Fibroblast of upper back skin (primary cell): Measurements from ENCODE around the gene PROSER3.

Experiments used
- DNase-seq: peaks from one replicate; pipeline ENCODE4 v3.0.0-alpha.2; 2013

PROSER3 gene

DNA sequence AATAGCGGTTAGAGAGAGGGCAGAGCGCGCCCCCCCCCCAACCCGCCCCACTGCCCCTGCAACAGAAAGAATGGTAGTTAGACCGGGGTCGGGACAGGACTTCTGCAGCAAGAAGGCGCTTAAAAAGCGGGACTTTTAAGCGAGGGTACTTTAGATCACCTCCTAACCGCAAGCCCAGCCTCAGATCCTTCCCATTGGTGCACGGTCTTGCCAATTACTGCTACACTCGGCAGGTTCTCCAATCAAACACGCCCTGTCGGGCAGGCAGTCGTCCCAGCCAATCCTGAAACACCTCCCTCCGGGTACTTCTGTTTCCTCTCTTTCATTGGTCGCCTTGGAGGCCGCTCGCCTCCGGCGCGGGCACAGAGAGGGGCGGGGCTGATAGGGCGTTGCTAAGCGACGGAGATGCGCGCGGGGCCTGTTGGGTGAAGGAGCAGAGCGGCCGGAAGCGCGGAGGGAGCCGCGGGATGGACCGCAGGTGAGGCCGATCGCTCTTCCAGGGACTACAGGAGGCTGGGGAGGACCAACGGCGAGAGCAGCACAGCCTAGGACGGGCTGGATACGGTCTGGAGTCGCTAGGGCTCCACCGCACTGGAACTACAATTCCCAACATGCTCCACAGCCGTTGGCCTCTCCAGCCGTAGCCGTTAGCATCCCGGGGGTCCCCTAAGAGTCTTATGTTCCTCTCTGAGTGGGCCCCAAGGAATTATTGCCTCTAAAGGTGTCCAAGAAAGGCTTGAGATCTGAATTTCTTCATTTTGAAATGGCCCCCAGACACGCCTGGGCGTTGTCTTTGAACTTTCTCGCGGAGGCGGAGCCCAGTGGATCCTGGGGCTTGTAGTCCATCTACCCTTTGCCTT is at the start of gene PROSER3:
TSS of gene PROSER3 (plus strand) at position 428 of the 860 bp plus-strand sequence. CDS start at position 468, 40 bp downstream.
- peak; percentile 100 for DNase-seq

DNA sequence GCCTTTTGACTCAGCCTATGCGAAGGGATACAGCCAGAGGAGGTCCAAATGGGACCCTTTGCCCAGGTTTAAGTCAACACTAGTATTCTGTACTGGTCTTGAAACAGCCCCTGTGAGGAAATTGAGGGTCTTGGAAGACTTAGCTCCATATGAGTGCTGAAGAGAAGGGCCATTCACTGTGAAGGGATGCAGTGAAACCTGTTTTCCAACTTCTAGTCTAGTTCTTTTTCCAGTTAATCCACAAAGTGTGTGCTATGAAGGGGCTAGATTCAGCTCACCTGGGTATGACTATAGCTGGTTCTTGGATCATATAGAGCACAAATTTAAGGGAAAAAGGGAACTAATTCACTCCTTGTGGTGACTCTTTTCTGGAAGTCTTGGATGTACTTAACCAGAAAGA is 49.6 kb upstream of the PROSER3 start:
- DNase-seq, result no peak

DNA sequence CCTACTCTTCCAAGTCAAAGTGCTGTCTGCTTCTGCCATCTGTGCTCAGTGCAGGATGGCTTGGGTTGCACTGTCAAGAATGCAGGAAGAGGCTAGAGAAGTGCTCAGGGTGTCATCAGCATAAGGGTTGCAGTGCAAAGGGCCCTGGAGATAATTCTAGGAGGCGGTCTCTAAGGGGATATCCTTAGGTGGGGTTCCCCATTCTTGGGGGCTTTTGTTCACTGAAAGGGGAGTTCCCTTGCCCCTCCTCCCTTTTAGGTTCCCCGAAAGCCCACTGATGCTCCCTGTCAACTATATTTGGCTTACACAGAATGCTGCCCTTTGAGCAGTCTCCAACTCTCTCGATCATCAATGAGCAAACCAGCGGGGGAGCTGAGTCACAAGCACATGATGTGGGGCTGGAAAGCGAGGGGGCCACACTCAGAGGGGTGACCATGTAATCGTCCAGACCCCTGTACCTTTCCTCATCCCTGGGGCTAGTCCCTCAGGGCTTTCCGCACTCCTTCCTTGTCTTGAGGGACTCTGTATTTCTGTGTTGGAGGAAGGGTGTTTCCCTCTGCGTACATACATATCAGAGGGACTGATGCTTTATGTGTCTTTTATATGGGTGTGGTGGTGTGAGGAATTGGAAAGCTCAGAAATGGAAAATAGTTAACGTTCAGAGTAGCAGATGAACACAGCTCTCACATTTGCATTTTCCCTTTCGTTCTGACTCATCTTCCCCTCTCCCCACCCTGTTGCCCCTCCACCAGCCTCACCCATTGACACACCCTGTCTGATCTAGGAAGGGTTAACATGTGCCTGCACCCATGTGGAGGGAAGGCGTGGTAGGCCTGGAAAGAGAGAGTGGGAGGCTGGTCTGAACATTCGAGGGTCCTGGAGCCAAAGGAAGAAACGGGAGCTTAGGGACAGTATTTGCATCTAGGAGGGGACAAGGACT is 46.9 kb upstream of the PROSER3 start:
- no peak for DNase-seq

DNA sequence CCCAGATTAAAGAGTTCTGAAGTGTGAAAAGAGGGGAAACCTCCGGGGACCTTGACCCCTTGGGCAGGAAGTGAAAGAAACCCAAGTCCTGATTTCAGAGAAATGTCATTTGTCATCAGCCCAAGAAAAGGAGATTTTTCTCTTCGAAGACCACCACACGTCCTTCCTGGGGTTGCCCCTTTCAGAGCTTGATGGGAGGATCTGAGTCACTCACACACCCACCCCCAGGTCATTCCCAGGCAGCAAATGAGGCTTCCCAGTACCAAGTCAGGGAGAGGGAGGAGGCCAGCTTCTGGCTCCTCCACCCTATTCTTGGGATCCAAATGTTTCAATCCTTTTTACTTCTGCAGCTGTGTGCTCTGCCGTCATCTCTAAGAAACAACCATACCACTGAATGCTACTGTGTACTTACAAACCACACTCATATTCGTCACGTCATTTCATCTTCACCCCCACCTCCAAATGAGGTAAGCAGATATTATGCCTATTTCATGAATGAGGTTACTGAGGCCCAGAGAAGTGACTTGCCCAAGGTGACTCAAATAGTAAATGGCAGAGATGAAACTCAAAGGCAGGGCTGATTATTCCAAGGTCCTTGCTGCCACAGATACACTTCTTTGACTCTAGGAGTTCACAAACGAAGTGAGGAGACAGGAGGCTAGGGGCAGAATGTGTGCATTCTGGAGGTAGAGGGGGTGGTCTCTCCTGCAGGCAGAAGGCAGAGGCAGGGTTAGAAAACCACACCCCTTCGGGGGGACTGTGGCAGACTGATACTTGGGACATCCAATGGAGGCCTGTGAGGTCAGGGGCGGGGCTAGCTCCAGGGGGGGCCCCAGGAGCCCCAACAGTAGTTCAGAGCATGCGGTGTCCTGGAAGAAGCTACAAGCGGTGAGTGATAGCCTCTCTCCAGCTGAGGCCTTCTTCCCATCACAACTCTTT is 45.1 kb upstream of the PROSER3 start:
- no peak for DNase-seq

DNA sequence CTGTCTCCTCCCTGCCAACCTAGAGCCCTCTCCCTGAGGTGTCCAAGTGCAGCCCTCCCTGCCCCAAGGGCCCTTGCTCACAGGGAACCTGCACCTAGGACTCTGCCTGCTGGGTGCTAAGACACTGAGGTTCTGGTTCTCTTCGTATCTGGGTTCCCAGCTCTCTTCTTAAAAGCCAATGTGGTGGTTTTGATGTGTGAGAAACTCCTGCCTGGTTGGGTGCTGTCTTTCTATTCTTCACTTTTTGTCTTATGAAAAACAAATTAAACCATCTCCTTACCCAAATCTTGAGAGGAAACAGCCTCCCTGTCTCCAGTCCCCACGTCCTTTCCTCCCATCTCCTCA is 44.5 kb upstream of the PROSER3 start:
- DNase-seq, result no peak

DNA sequence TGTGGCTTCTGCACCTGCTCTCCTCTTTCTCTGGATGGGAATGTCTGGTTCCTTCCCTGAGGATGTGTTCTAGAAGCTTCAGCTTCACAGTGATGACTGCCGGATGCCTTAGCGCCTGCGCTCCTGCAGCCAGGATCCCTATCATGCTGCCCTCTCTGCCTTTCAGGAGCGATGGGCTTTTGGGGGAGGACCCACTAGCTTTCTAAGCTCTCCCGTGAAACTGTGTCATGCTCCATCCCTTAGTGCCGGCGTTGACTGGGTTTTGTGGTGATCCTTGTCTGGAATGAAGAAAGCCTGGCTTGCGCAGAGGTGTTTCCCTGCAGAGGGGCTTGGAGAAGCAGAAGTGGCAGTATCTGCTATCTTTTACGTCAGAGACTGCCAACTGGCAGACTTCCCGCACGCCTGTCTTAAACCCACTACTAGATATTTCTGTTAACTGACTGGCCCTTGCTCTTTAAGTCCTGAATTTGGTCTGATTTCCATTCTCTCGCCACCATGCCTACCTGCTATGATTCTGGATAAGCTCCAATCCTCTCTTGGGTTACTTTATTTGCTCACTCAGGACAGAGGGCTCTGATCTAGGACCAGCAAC is 44.0 kb upstream of the PROSER3 start:
- DNase-seq, result no peak

DNA sequence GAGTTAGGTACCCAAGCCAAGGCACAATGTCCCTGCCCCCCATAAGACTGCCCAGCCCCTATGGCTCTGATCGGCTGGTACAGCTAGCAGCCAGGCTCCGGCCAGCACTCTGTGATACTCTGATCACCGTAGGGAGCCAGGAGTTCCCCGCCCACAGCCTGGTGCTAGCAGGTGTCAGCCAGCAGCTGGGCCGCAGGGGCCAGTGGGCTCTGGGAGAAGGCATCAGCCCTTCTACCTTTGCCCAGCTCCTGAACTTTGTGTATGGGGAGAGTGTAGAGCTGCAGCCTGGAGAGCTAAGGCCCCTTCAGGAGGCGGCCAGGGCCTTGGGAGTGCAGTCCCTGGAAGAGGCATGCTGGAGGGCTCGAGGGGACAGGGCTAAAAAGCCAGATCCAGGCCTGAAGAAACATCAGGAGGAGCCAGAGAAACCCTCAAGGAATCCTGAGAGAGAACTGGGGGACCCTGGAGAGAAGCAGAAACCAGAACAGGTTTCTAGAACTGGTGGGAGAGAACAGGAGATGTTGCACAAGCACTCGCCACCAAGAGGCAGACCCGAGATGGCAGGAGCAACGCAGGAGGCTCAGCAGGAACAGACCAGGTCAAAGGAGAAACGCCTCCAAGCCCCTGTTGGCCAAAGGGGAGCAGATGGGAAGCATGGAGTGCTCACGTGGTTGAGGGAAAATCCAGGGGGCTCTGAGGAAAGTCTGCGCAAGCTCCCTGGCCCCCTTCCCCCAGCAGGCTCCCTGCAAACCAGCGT is 43.2 kb upstream of the PROSER3 start:
- no peak for DNase-seq

DNA sequence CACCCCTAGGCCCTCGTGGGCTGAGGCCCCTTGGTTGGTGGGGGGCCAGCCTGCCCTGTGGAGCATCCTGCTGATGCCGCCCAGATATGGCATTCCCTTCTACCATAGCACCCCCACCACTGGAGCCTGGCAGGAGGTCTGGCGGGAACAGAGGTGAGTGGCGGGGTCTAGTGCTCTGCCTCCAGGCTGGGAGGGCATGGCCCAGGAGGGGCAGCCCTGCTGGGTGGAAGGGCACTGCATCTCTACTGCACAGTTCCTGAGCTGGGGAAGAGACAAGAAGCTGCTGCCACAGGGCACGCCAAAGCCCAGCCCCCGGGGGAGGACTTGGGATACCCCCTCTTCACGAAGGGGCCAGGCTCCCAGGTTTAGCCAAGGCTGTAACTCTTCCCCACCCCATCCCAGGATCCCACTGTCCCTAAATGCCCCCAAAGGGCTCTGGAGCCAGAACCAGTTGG is 42.6 kb upstream of the PROSER3 start:
- no peak for DNase-seq

DNA sequence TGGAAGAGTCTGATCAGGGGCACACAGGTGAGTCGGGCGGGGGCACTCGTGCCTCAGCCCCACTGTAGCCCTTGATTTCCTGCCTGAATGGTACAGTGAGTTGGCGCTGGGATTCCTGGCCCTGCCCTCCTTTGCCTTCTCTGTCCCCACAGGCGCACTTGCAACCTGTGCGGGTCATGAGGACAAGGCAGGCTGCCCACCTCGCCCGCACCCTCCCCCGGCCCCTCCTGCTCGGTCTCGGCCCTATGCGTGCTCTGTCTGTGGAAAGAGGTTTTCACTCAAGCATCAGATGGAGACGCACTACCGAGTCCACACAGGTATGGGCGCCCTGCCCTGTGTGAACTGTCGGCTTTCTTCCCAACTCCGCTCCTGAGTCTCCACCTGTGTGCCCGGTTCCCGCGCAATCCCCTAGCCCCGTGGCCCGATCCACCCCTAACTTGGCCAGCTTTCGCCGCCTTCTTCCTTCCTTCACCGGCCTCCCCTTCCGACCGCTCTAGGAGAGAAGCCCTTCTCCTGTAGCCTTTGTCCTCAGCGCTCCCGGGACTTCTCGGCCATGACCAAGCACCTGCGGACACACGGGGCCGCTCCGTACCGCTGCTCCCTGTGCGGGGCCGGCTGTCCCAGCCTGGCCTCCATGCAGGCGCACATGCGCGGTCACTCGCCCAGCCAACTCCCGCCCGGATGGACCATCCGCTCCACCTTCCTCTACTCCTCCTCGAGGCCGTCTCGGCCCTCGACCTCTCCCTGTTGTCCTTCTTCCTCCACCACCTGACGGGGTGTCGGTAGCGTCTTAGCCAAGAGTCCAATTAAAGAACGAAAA is 41.8 kb upstream of the PROSER3 start:
- peak; percentile 22 for DNase-seq

DNA sequence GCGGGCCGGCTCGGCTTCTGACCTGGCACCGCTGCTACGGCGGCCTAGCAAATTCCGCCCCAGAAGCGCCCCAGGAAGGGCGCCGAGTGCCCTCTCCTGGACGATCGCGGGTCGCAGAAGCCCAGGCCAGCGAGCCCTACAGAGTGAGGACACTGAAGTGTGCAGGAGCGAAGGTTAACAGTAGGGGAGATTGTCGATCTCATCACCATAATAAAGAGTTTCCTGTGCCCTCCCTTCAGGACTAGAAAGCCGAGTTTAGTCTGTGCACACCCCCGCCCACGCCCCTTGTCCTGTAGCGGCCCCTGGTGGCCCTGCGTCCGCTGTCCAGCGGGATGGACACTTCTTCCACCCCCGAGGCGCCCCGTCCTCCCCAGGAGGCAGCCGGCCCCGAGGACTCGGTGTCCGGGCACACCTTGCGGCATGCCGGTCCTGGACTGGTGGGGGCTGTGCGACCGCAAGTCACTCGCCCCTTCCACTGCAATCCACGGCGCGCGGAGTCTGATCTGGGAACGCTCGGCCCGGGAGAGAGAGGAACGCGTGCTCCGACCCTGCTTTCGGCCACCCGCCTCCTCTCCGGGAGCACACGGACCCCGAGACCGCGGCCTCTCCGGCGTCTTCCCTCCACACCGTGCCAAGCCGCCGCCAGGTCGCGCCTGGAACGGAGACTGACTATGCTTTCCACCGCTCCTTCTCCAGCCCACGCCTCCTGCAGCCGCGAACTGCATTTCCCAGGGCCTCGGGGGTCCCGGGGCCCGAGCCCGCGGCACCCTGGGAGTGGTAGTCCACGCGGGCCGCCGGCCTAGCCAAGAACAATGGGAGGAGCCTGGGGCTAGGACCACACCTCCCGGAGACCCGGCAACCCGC is 40.9 kb upstream of the PROSER3 start:
- peak; percentile 79 for DNase-seq

DNA sequence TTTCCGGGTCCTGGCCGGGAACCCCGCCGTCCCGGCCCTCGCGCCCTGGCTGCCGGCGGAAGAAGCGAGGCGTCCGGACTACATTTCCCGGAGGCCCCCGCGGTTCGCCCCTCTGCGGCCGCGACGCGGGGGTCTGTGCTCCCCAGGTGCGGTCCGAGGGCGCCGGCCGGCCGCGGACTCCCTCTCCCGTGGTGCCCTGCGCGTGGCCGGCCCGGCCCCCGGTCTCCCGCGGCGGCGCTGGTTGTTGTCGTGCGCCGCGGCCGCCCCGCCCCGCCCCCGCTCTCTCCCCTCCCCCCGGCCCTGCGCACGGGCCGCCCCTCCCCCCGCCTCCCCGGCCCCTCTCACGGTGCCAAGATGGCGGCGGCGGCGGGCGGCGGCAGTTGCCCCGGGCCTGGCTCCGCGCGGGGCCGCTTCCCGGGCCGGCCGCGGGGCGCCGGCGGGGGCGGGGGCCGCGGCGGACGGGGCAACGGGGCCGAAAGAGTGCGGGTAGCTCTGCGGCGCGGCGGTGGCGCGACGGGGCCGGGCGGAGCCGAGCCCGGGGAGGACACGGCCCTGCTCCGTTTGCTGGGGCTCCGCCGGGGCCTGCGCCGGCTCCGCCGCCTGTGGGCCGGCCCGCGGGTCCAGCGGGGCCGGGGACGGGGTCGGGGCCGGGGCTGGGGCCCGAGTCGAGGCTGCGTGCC is 40.2 kb upstream of the PROSER3 start, which contains the start of gene KMT2B:
TSS of gene KMT2B (plus strand) at position 339 of the 680 bp plus-strand sequence. CDS start at position 355, 16 bp downstream.
- peak; percentile 97 for DNase-seq

DNA sequence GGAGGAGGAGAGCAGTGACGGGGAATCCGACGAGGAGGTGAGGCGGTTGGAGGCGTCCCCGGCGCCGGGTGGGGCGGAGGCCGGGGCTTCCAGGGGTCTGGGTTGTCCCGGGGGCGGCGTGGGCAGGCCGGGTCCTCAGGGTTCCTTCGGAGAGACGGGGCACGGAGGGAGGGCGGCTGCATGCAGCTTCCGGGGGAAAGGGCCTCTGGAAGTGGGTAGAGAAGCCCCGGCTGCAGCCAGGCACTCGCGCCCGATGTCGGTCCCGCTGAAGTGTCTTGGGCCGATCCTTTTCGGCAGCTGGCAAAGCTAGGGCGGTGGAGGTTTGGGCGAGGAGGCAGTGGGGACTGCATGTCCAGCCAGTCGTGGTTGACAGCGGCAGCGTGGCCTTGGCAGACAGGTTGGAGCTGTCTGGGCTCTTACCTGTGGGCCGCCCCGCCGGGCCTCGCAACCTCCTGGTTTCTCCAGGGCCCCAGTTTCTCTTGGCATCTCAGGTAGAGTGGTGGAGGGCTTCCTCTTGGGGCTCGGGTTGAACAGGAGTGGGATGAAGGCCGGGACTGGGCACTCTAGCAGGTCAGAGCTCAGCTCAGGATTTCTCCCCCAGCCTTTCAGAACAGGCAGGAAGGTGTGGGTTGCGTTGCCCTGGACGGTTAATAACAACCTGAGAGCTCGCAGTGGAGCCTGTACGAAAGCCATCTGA is 39.5 kb upstream of the PROSER3 start:
- DNase-seq, result peak; percentile 5

DNA sequence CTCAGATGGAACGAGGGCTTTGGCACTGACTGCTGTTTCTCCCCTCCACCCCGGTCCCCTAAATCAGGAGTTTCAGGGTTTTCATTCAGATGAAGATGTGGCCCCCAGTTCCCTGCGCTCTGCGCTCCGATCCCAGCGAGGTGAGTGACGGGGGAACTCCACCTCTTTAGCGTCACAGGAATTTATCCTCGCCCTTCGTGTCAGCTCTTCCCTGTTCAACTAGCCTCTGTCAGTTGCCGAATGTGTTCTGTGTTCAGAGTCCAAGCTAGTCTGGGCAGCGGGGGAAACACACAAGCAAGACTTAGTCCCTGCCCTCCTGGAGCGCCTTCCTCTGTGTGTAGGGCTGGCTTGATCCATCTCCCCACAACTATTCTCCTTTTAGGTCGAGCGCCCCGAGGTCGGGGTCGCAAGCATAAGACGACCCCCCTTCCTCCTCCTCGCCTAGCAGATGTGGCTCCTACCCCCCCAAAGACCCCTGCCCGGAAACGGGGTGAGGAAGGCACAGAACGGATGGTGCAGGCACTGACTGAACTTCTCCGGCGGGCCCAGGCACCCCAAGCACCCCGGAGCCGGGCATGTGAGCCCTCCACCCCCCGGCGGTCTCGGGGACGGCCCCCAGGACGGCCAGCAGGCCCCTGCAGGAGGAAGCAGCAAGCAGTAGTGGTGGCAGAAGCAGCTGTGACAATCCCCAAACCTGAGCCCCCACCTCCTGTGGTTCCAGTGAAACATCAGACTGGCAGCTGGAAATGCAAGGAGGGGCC is 38.4 kb upstream of the PROSER3 start:
- no peak for DNase-seq

DNA sequence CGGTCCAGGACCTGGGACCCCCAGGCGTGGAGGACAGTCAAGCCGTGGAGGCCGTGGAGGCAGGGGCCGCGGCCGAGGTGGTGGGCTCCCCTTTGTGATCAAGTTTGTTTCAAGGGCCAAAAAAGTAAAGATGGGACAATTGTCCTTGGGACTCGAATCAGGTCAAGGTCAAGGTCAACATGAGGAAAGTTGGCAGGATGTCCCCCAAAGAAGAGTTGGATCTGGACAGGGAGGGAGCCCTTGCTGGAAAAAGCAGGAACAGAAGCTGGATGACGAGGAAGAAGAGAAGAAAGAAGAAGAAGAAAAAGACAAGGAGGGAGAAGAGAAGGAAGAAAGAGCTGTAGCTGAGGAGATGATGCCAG is 37.8 kb upstream of the PROSER3 start:
- no peak for DNase-seq

DNA sequence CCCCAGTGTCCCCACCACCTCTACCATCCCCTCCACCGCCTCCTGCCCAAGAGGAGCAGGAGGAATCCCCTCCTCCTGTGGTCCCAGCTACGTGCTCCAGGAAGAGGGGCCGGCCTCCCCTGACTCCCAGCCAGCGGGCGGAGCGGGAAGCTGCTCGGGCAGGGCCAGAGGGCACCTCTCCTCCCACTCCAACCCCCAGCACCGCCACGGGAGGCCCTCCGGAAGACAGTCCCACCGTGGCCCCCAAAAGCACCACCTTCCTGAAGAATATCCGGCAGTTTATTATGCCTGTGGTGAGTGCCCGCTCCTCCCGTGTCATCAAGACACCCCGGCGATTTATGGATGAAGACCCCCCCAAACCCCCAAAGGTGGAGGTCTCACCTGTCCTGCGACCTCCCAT is 37.3 kb upstream of the PROSER3 start:
- no peak for DNase-seq

DNA sequence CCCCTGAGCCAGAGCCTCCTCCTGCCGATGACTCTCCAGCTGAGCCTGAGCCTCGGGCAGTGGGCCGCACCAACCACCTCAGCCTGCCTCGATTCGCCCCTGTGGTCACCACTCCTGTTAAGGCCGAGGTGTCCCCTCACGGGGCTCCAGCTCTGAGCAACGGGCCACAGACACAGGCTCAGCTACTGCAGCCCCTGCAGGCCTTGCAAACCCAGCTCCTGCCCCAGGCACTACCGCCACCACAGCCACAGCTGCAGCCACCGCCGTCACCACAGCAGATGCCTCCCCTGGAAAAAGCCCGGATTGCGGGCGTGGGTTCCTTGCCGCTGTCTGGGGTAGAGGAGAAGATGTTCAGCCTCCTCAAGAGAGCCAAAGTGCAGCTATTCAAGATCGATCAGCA is 36.6 kb upstream of the PROSER3 start:
- DNase-seq, result no peak

DNA sequence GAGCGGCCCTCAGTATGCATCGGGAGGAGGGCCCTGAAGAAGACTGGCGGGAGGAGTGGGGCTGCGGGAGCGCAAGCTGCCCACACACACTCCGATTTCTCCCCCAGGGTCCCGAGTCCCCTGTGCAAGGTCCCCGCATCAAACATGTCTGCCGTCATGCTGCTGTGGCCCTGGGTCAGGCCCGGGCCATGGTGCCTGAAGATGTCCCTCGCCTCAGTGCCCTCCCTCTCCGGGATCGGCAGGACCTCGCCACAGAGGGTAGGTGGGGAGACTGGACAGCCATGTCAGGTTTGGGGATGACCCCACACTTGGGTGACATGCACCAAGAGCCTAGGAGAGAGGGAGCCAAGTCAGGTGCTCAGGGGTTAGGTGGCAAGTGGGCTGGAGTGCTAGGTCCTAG is 35.5 kb upstream of the PROSER3 start:
- no peak for DNase-seq
